ENCODE data around the gene TRERF1.

Gene TRERF1

GRCh38 chr6:42320762-42321161 is 131.0 kb downstream of the TRERF1 start:
- no peak for TF ChIP-seq CTCF (IDR thresholded peaks at IDR 0.05; ENCODE audit: extremely low read depth, insufficient read depth, missing control alignments)
- in situ Hi-C loops (cut with MboI; ENCODE audit: low pct_unique_long_range_greater_than_20kb, low sequenced_read_pairs, unreplicated experiment) = no loop called here

GRCh38 chr6:42318480-42318879 is 133.2 kb downstream of the TRERF1 start:
- no peak for DNase-seq (ENCODE audit: low spot score)
- TF ChIP-seq CTCF (IDR thresholded peaks at IDR 0.05; ENCODE audit: extremely low read depth, insufficient read depth, missing control alignments) = no peak
- in situ Hi-C loops (cut with MboI; ENCODE audit: low pct_unique_long_range_greater_than_20kb, low sequenced_read_pairs, unreplicated experiment) = no loop called here

More at GRCh38 chr6:42320762-42321161, 131.0 kb downstream of the TRERF1 start:
- no peak for DNase-seq (ENCODE audit: low spot score)

- TF ChIP-seq CTCF (IDR thresholded peaks at IDR 0.05; ENCODE audit: extremely low read depth, insufficient read depth, missing control alignments) = no peak
- in situ Hi-C loops (cut with MboI; ENCODE audit: low pct_unique_long_range_greater_than_20kb, low sequenced_read_pairs, unreplicated experiment) = no loop called here
- DNase-seq (ENCODE audit: low spot score) = no peak
Observed at GRCh38 chr6:42316981-42317380, 134.7 kb downstream of the TRERF1 start.

GRCh38 chr6:42315991-42316970 is 135.4 kb downstream of the TRERF1 start:
- in situ Hi-C loops (cut with MboI; ENCODE audit: low pct_unique_long_range_greater_than_20kb, low sequenced_read_pairs, unreplicated experiment) = no loop called here
- no peak for DNase-seq (ENCODE audit: low spot score)
- no peak for TF ChIP-seq CTCF (IDR thresholded peaks at IDR 0.05; ENCODE audit: extremely low read depth, insufficient read depth, missing control alignments)

- no peak for DNase-seq (ENCODE audit: low spot score)
- in situ Hi-C loops (cut with MboI; ENCODE audit: low pct_unique_long_range_greater_than_20kb, low sequenced_read_pairs, unreplicated experiment) = no loop called here
- no peak for TF ChIP-seq CTCF (IDR thresholded peaks at IDR 0.05; ENCODE audit: extremely low read depth, insufficient read depth, missing control alignments)
Observed at GRCh38 chr6:42315259-42315990, 136.3 kb downstream of the TRERF1 start.

- in situ Hi-C loops (cut with MboI; ENCODE audit: low pct_unique_long_range_greater_than_20kb, low sequenced_read_pairs, unreplicated experiment) = no loop called here
- DNase-seq (ENCODE audit: low spot score) = no peak
- TF ChIP-seq CTCF (IDR thresholded peaks at IDR 0.05; ENCODE audit: extremely low read depth, insufficient read depth, missing control alignments) = no peak
Observed at GRCh38 chr6:42314571-42315258, 137.0 kb downstream of the TRERF1 start.

All from GM13977 (cell line).